NCI-H2171 treated with DMSO at 0.1 percent for 48 hours (cell line): ENCODE data around the gene P2RY14.
"Not testable (repeated sequence)": the region's sequence is repeated elsewhere in the genome, so short reads cannot be mapped to it uniquely, and the experiment has no call there.

ENCODE experiments used
- DNase-seq: peaks from one replicate; lab custom pipeline; 2025; lab: John Stamatoyannopoulos, UW

The P2RY14 gene

DNA sequence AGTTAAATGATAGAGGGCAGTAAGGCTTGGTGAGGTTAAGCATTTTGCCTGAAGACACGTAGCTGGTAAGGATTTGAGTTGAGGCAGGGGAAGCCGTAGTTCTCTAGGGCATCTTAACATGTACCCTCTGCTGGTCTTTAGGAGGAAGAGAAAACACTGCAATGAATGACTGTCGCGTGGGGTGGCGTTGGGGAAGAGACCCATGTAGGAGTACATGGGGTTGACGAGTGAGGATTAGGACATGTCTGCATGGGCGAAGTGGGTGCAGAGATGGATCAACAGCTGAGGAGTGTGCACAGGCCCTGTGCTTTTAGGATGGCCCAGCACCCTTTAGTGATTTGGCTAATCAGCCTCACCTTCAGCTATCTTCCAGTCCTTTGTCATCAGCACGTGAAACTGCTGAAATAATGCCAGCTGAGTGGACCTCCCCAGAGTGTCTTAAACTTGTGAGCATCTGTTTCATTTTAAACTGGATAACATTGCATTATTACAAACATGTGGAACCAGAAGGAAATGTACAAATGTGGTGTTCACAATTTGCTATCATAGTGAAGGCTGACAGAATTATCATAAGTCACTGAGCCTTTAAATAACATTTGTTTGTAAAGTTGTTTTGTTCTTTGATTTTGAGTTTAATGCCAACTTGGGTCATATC is 15.3 kb downstream of the P2RY14 start:
- peak; percentile 44 for DNase-seq

DNA sequence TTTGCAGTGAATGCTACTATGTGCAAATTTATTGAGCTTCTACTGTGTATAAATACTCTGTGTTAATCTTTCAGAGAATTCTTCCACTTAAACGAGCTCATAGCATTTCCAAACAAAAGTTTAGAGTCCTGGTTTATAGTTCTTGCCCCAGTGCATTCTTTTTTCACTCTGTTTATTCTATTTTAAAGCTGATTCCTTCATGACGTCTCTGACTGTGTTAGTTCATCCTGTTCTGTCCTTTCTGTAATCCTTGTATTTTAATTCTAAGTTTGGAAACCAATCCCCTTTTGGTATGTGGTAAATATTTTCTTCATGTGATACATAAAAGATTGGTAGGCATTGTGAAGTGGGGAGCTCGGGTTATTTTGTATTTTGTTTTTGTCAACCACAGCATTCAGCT is 18.7 kb downstream of the P2RY14 start:
- no peak for DNase-seq

DNA sequence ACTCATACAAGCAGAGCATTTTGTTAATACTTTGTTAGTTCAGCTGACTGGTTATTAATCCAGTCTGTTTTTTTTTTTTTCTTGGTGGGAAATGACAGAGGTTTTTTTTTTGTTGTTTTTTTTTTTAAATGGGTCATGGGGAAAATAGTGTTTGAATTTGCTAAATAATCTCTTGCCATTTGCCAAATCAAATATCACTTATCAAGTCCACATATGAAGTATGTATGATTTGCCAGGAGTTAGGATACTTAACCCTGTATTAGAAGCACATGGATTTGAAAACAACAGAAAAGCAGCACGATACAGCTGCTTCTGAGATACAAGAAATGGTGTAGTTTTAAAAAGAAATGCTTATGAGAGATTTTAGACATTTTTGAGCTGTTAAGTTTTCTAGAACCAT is 21.6 kb downstream of the P2RY14 start:
- DNase-seq = peak; percentile 64

DNA sequence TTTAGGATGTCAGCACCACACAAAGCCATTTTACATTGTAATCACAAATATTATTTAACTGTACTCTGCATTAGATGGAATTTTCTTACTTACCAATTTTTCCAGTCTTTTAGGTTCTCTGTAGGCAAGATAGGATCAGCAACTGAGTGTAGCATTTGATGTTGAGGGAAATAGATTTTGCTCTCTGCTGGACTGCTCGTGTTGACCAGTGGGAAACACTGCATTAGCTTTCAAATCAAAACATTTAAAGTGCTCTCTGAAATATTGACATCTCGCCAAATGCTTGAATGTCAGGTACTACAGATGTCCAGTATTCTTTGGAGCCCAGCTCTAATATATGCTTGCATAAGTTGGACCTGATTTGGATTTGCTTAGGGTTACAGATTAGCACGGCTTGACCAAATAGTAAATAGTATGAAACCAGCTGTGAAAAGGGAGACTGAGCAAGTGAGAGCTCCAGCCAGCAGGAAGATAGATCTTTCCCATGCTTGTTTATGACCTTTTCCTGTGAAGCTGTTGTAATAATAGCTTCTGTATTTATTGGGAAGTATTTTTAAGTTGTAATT is 29.5 kb downstream of the P2RY14 start:
- no peak for DNase-seq

DNA sequence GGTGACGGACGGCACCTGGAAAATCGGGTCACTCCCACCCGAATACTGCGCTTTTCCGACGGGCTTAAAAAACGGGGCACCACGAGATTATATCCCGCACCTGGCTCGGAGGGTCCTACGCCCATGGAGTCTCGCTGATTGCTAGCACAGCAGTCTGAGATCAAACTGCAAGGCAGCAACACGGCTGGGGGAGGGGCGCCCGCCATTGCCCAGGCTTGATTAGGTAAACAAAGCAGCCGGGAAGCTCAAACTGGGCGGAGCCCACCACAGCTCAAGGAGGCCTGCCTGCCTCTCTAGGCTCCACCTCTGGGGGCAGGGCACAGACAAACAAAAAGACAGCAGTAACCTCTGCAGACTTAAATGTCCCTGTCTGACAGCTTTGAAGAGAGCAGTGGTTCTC is 36.3 kb downstream of the P2RY14 start:
- DNase-seq = not testable (repeated sequence)

DNA sequence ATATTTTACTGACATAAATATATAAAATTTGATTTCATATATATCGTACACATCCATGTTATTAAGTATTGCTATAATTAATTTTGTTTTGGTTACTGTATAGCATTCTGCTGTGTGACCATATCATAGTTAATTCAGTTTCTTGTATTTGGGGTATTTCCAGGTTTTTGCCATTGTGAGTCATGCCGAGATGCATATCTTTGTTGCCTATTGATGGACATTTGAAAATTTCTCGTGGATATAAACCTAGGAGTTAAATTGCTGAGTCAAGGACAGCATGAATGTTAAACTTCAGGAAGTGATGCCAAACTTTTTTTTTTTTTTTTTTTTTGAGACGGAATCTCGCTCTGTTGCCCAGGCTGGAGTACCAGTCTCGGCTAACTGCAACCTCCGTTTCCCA is 41.6 kb downstream of the P2RY14 start:
- DNase-seq = no peak

DNA sequence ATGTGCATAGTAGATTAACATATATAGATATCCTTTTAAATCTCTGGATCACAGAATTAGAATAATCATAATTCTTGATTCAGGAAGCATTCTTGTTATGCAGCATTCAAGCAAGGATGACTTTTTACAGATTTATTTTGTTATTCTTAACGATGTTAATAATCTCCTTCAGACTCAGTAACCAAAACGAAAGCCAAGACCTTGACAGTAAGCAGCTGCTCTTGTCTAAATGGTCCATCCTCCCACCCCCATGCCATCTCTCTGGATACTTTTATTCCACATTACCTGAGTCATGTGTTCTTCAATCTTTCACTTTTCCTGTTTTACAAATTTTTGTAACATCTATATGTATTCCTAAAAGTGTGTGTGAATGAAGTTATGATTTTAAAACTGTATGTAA is 42.0 kb downstream of the P2RY14 start:
- DNase-seq = no peak

DNA sequence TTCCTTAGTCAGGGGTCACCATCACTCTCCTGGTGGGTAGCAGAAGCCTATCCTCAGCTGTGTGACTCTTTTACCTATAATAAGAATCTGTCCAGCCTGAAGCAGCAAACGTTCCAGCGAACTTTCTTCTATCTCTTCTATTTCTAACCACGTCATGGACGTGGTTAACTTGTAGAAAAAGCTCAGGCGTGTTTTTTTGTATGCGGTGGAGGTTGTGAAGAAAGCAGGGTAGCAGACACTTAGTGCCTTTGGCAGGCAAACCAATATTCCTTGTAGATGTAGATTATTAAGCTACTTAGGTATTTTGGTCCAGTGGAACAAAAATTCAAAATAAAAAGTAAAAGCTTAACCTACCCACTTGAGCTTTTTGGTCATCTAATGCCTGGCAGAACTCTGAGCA is 43.5 kb downstream of the P2RY14 start:
- DNase-seq = no peak

DNA sequence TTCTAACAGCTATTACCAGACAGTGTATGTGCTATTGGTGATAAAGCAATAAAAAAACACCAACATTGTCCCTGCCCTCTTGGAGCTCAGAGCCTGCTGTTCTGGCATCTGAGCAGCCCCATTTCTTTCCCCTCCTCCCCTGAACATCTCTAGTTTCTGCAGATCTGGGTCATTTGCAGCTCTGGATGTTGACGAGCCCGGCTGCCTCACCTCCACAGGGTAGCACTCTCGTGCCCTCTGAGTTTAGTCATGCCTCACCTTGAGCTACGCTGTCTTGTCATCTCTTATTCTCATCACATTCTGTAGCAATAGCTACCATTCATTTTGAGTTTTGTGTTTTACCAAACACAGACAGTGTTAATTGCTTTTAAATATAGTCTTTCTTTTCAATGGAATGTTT is 45.4 kb downstream of the P2RY14 start:
- DNase-seq = no peak

DNA sequence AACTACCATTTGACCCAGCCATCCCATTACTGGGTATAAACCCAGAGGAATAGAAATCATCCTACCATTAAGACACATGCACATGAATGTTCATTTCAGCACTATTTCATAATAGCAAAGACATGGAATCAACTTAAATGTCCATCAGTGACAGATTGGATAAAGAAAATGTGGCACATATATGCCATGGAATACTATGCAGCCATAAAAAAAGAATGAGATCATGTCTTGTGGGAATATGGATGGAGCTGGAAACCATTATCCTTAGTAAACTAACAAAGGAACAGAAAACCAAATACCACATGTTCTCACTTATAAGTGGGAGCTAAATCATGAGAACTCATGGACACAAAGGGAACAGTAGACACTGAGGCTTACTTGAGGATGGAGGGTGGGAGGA is 45.9 kb downstream of the P2RY14 start:
- DNase-seq = not testable (repeated sequence)

DNA sequence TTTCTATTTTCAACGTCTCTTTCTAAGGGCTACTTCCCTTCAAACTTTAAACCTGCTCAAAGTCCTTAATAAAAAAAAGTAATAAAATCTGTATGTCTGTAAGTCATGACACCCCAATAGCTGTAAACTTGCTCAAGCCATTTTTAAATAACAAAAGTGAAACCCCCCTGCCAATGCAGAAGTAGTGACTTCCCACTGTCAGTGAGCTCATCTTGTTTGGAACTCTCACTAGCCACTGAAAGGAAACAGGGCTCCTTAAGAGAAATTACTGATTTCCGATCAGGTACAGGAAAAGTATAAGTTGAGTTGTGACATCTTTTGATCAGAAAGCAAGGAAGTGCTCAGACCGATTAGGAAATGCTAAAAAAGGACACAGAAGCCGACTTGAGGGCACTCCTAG is 47.7 kb downstream of the P2RY14 start:
- DNase-seq = no peak

DNA sequence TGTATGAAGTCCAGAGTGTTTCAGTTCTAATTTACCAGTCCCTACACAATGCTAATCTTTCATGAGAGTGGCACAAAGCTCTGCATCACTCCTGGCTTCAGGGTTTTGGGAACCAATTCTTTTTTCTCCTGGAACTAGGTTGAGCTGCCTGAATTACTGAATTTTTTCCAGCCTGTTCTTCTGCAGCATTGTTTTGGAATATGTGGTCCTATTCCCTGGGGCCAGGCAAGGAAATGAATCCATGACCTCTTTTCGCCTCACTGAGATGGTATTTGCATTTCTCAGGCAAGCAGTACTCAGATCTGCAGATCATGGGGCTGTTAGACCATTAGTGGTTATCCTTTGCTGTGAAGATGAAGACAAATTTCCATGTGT is 49.7 kb downstream of the P2RY14 start:
- peak; percentile 16 for DNase-seq

DNA sequence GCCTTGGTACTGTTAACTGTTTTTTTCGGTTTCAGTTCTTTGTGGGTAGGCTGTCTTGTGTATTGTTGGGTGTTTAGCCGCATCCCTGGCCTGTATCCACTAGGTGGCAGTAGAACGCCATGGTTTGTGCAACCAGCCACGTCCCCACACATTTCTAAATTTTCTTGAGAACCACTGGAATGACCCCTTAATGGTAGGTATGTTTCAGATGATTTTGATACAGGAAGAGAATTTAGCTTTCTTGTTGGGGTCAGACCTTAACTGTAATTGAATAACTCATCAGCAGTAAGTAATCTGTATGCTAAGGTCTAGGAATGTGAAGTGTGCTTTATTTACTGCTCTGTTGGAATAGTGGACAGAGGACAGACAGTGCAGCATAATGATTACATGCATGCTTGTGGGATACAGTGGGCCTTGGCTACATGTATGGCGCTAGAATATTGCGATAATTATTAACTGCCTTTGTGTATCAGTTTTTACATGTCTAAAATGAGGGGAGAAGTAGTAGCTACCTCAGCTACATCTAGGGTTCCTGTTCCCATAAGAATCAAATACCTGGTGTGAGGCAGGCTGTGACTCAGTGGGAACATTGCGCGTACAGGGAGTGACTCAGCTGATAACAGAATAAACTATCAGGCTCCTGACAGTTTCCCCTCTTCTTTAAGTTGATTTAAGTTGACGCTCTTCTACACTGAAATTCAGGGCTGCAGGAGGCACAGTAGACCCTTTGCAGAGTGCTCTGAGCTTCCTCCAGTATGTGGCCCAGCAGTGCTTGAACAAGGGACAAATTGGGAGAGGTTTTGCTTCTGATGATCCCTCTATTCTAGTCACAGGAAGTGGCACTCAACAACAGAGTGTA is 50.3 kb downstream of the P2RY14 start:
- peak; percentile 66 for DNase-seq

DNA sequence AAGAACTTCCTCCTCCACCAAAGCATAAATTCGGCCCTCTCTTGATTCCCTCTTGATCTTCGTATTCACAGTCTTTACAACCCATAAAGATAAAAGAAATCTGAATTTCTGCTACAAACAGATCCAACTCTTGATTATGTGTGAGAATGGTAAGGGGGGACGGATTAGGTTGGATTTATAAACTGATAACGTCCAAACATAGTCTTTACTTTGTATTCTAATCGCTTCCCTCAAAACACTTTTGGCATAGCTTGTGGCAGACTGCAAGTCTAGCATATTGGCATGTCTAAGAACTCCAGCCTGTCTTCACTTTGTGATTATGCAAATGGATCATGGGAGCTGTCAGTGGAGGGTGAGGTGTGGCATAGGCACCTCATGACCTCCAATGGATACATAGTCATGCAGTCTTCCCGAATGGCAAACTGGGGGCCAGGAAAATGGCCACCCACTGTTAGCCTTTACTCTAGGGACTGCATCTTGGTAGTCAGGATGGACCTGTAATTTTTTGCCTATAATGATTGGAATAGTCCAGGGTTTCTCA is 51.0 kb downstream of the P2RY14 start:
- no peak for DNase-seq

DNA sequence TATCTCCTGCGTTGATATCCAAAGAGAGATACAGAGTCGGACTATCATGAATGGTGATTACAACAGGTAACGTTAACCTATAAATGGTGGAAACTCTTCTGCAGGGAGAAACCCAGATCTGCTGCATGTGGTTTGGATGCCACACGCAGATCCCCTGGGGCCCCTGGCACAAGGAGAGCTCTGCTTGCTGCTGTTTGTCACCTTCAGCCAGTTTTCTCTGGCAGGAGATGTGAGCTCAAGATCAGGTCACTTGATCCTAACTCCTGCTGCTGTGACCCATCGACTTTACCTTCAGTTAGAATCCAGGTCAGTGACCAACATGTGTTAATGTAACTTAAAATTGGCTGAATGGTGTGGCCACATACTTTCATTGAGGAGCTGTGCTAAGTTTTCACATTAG is 51.5 kb downstream of the P2RY14 start:
- no peak for DNase-seq

DNA sequence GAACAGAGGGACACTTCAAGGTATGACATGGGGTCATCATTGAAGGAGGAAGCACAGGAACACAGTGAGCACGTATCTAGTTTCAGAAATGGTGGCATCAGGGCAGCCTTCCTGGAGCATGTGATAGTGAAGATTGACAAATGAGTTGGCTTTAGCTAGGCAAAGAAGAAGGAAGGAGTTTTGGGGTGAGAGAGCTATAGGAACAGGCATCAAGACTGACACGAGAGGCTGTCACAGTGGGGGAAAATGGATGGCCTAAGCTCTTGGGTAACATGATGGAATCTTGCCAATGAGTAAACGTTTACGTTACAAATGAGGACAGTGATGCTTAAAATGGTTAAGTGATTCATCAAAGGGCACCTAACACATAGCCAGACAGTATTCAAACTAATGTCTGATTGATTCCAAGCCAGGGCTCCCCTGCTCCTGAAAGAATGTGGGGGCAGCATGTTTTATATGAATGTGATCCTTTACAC is 52.2 kb downstream of the P2RY14 start:
- DNase-seq = peak; percentile 11

DNA sequence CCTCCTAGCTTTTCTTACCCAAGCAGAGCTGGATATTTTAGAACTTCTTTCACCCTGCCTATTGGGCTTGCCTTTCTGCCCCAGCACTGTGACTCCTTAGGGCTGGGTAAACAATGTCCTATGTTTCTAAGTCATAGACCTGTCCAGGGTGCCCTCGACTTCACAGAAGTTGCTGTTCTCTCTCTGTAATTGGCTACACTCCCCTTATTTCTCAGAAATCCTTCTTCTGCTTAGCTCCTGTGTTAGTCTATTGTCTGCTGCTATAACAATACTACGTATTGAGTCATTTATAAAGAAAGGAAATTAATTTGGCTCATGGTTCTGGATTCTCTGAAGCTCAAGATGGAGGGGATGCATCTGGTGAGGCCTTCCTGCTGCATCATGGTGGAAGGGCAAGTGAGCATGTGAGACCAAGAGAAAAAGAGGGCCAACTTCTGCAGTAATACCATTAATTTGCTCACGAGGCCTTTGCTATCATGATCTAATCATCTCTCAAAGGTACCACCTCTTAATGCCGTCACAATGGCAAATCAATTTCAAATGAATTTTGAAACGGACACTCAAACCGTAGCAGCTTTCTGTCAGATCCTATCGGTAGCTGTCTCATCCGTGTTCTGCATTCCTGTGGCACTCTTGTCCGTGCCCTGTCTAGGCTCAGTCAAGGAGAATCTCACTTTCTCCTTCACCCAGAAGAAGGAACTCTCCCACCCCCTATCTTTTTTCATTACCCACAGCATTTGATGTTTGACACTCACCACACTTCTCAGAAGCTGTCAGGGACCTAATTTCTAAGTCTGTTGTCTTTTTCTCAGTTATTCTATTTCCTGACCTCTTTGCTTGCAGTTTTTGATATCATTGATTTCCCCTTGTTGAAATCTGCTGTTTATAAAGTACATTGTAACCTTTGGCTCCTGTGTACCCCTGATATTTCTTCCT is 53.0 kb downstream of the P2RY14 start:
- DNase-seq = no peak

DNA sequence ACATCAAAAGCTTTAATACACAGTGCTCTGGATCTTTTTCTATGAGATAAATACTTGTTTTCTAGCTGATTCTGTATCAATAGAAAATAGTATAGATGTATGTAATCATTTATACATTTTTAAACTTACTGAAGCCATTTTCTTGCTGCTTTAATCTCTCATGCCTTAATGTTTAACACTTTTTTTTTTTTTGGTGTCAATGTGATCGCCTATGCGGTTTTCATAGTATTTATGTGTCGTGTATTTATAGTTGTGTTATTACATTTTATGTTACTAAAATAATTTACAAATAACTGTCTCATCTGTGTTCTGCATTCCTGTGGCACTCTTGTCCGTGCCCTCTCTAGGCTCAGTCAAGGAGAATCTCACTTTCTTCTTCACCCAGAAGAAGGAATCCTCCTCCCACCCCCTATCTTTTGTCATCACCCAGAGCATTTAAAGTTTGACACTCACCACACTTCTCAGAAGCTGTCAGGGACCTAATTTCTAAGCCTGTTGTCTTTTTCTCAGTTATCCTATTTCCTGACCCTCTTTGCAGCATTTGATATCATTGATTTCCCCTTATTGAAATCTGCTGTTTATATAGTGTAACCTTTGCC is 54.0 kb downstream of the P2RY14 start:
- DNase-seq = no peak

DNA sequence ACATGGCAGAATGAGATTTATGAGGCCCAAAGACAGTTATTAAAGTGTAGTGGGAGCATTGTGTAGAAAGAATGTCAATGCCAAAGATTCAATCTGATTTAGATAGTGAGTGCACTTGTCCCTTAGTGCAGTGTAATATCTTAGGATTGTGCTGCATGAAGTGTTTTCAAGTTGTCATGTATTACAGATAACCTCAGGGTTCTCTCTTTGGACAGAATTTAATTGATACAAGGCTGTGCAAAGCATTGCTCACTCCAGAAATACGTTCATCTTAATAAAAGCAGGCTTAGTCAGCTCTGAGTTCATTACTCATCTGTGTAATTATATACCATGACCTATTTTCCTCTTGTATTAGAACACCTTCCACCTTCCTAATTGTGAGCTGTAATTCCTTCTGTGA is 59.3 kb downstream of the P2RY14 start:
- DNase-seq = no peak

DNA sequence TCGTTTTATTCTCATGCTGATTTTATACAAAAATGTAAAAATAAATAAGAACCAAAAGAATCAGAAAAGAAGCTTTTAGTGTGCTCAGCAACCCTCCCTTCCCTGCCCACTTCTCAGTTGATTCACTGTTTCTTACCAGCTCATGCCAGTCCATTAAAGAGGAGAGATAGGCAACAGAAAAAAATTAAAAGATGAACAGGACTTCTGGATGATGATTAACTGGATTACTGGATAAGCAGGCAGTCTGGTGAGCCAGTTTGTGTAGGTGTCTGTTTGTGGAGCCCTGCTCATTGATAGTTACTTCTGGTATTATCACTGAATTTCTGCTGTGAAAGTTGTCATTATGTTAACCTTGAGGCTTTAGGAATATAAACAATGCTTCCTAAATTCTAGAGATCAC is 60.2 kb downstream of the P2RY14 start:
- DNase-seq = no peak
